C4-2B (cell line): Measurements from ENCODE around the gene SPTLC3.

ENCODE experiments used
- H3K27ac ChIP-seq: fragments of 450-650 bp; 2 replicates; pipeline ENCODE4 v1.5.1; 2017
- ZFX ChIP-seq: fragments of 450-650 bp; IDR thresholded peaks from 2 replicates; pipeline ENCODE4 v1.6.1; 2017
- TF ChIP-seq, protein P1 (sequence below): fragments of 450-650 bp; conservative IDR thresholded peaks from 2 replicates; pipeline ENCODE4 v1.5.1; 2017; ENCODE audit warnings: mild to moderate bottlenecking

SPTLC3 gene

DNA sequence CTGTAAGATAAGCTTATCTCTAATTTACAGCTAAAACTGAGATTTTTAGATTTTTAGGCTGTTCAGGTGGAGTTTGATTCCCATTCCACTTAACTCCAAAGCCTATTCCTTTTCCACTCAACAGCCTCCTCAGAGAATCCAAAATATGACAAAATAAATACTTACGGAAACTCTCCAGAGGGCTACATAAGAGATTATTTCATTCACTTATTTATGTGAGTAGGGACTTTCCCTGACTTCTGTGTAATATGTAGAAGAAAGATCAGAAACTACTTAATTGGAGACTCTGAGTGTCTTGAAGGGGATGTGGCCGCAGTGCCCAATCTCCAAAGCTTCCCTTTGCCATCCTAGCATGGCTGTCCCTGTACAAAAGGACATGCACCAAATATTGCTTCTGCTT, 140.2 kb downstream of the SPTLC3 start:
- H3K27ac ChIP-seq: no peak overlapping the region

DNA sequence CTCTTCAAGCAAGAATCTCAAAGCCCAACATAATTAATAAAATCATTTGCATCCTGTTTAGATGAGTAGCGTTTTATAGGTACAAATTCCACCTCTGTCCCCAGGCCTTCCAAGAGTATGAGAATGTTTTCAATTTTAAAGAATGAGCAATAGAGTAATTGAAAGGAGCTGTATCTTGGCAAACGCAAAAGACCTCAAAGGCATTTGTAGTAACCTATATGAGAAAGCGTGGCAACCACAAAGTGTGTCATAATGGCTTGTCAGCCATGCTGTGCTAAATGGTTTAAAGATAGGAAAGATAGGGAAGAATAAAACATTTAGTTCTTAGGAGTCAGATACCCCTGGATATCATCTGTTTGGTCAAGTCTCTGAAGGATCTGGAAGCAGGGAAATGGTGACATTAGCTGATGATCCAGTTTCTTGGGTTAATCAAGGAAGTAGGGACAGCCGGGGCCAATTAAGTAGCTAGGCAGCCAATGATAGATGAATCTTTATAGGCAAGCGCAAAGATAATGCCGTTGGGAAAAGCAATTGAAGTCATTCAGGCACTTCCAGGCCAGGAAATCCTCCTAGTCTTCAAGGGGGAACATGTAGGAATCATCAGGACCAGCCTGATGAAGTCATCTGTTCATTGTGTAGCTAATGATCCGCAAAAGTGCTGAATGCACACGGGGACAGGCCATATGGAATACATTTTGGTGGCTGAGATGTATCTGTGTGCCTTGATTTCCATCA, 140.8 kb downstream of the SPTLC3 start:
- TF ChIP-seq ZFX: no peak
- TF ChIP-seq, protein P1, sequence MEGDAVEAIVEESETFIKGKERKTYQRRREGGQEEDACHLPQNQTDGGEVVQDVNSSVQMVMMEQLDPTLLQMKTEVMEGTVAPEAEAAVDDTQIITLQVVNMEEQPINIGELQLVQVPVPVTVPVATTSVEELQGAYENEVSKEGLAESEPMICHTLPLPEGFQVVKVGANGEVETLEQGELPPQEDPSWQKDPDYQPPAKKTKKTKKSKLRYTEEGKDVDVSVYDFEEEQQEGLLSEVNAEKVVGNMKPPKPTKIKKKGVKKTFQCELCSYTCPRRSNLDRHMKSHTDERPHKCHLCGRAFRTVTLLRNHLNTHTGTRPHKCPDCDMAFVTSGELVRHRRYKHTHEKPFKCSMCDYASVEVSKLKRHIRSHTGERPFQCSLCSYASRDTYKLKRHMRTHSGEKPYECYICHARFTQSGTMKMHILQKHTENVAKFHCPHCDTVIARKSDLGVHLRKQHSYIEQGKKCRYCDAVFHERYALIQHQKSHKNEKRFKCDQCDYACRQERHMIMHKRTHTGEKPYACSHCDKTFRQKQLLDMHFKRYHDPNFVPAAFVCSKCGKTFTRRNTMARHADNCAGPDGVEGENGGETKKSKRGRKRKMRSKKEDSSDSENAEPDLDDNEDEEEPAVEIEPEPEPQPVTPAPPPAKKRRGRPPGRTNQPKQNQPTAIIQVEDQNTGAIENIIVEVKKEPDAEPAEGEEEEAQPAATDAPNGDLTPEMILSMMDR: no peak

More for the DNA sequence above, 140.2 kb downstream of the SPTLC3 start:
- TF ChIP-seq, protein P1: no peak
- no peak for TF ChIP-seq ZFX

DNA sequence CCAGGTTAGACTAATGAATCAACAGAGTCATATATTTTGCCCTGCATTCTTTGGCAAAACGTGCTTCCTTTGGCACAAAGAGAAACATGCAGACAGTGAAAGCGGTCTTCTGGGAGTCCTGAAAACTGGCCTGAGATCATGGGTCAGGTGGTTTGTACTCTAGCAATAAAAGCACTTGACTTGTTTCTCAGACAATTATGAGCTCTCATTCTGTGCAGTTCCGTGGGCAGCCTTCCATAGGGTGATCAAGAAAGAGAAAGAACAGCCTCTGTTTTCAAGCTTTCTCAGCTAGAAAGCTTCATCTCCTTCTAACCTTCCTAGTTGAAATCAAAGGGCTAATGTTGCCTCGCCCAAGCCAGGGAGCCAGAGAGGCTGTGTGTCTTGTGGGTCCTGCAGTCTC, 149.6 kb downstream of the SPTLC3 start:
- H3K27ac ChIP-seq: no peak overlapping the region
- TF ChIP-seq, protein P1: no peak
- no peak for TF ChIP-seq ZFX

More for the DNA sequence above, 140.8 kb downstream of the SPTLC3 start:
- H3K27ac ChIP-seq: no peak overlapping the region

- H3K27ac ChIP-seq: no peak overlapping the region
- TF ChIP-seq ZFX: no peak
- TF ChIP-seq, protein P1: no peak
Measured at GRCh38 chr20:13159889-13160288, 151.1 kb downstream of the SPTLC3 start.

- no peak for TF ChIP-seq ZFX
- TF ChIP-seq, protein P1: no peak
- H3K27ac ChIP-seq: no peak overlapping the region
Measured at GRCh38 chr20:13165203-13165602, 156.4 kb downstream of the SPTLC3 start.

DNA sequence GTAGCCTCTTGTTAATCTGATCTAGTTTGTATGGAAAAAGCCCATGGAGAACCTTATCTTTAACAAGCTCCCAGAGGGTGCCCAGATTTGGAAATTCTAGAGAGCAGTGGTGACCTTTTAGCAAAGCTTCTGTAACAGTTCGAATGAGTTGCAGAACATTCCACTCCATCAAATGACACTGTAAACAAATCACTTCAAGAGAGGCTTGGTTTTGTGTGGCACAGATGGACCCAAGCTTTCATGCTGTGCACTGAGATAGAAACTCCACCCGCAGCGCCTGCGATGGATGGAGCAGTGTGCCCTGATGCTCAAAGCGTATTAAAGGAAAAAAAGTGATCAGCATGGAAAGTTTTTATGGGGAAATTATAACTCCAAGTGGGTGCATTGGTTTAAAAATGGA, 157.2 kb downstream of the SPTLC3 start:
- no peak overlapping the region for H3K27ac ChIP-seq
- no peak for TF ChIP-seq ZFX
- TF ChIP-seq, protein P1: no peak

- TF ChIP-seq ZFX: no peak
- TF ChIP-seq, protein P1: no peak
- H3K27ac ChIP-seq: no peak overlapping the region
Measured at GRCh38 chr20:13166437-13166836, 157.7 kb downstream of the SPTLC3 start.
